ENCODE measurements around the gene LHFPL4. TPM values are rescaled to one million over a fixed set of nuclear protein-coding genes. Genes with fewer than 3 reads are reported as not detected.
"Not testable (repeated sequence)": the region's sequence is repeated elsewhere in the genome, so short reads cannot be mapped to it uniquely, and the experiment has no call there.

The LHFPL4 gene
- total and polyA plus RNA-seq, 2 of the 13 experiments (the other 11 are each of a cell fraction or from before 2014, with no cell fraction given), result 0.02 to 0.03 TPM

DNA sequence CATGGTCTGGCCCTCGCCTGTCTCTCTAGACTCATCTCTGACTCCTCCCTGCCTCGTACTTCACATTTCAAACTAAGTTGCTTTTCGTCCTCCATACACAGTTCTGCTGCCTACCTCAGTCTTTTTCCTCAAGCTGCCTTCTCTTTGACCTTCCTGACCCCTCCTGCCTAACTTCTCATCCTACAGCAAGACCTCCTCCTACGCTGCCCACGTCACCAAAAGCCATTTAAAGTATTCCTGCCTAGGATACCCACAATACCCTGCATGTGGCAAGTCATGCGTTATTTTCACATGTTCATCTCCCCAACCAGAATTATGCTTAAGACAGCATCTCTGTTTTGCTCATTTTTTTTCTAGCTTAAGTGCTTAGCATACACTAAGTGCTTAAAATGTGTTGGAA, 56.7 kb downstream of the LHFPL4 start:
- CTCF ChIA-PET (ENCODE audit: low intra/inter-chr PET ratio, low total read pairs), result no interaction called here
- no peaks in the 10 kb centered on the region for H3K36me3 ChIP-seq (replicated peaks in 1 of 2; ENCODE audit: control insufficient read depth in 1 of 2, insufficient read depth in 2 of 2, low read length in 2 of 2)
- WGBS (ENCODE audit: low lambda C conversion rate), result 62% methylated on average over 6 of the region's 6 CpGs
- no peak for FAIRE-seq
- no peak overlapping the region for H3K4me3 ChIP-seq (replicated peaks in 1 of 3; ENCODE audit: insufficient read depth in 1 of 3, low read depth in 2 of 3, low read length in 3 of 3)
- no peak for ATAC-seq
- POLR2A ChIA-PET, result no interaction called here
- in situ Hi-C loops (cut with HindIII; ENCODE audit: extremely low pct_ligation_motif_present, low pct_unique_long_range_greater_than_20kb), result no loop called here
- peaks cover 8% of the 10 kb centered on the region for H3K4me1 ChIP-seq (ENCODE audit: insufficient read depth, low read length)
- H3K9me3 ChIP-seq (ENCODE audit: low read length), result no peaks in the 10 kb centered on the region
- TF ChIP-seq ZEB1 (IDR thresholded peaks at IDR 0.05; ENCODE audit: insufficient replicate concordance, low read depth), result no peak
- TF ChIP-seq, protein P1, sequence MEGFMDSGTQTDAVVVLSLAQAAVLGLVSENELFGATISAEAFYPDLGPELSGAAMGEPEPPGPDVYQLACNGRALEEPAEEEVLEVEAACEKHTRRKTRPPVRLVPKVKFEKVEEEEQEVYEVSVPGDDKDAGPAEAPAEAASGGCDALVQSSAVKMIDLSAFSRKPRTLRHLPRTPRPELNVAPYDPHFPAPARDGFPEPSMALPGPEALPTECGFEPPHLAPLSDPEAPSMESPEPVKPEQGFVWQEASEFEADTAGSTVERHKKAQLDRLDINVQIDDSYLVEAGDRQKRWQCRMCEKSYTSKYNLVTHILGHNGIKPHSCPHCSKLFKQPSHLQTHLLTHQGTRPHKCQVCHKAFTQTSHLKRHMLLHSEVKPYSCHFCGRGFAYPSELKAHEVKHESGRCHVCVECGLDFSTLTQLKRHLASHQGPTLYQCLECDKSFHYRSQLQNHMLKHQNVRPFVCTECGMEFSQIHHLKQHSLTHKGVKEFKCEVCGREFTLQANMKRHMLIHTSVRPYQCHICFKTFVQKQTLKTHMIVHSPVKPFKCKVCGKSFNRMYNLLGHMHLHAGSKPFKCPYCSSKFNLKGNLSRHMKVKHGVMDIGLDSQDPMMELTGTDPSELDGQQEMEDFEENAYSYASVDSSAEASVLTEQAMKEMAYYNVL (CRISPR knock-in tag; IDR thresholded peaks at IDR 0.05; ENCODE audit: borderline replicate concordance), result no peak
- no TSS peak for BruUV-seq (replicated peaks)
- no peak overlapping the region for H3K4me2 ChIP-seq (ENCODE audit: low read depth, low read length)
- no peak overlapping the region for H3K9ac ChIP-seq (ENCODE audit: insufficient read depth, low read depth, low read length)
- H3K27ac ChIP-seq (ENCODE audit: extremely low read length, insufficient read depth, low read length), result no peak overlapping the region
- H3K79me2 ChIP-seq (ENCODE audit: insufficient read depth, low read length), result no peaks in the 10 kb centered on the region
- no peak for DNase-seq (ENCODE audit: low spot score)
- peaks cover 2 to 19% of the 10 kb centered on the region in 2 experiments; a peak in 3 of 5 replicates for H3K27me3 ChIP-seq (ENCODE audit: control insufficient read depth in 1 of 2, insufficient read depth in 2 of 2, low read length in 2 of 2)
- no peaks in the 10 kb centered on the region for H4K20me1 ChIP-seq (ENCODE audit: insufficient read depth, low read length)
- H2AFZ ChIP-seq (ENCODE audit: low read length), result no peak overlapping the region
- intact Hi-C loops (cut with micrococcal nuclease; ENCODE audit: unreplicated experiment), result no loop called here

DNA sequence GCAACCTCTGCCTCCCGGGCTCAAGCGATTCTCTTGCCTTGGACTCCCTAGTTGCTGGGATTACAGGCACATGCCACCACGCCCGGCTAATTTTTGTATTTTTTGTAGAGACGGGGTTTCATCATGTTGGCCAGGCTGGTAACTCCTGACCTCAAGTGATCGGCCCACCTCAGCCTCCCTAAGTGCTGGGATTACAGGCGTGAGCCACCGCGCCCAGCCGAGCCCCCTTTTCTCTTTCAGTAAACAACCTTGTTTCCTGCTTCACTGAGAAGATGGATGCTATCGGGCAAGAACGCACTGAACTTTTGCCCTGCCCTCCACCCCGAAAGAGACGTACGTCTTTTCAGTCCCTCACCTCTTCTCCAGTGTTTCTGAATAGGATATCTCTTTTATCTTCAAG, 59.6 kb downstream of the LHFPL4 start:
- FAIRE-seq, result not testable (repeated sequence)

More for the DNA sequence above, 59.6 kb downstream of the LHFPL4 start:
- H3K9ac ChIP-seq (ENCODE audit: insufficient read depth, low read depth, low read length); H3K79me2 ChIP-seq (ENCODE audit: insufficient read depth, low read length); H3K27me3 ChIP-seq (ENCODE audit: control insufficient read depth in 1 of 2, insufficient read depth in 2 of 2, low read length in 2 of 2); H3K4me1 ChIP-seq (ENCODE audit: insufficient read depth, low read length); H3K4me2 ChIP-seq (ENCODE audit: low read depth, low read length); H4K20me1 ChIP-seq (ENCODE audit: insufficient read depth, low read length); BruUV-seq (replicated peaks); intact Hi-C loops (cut with micrococcal nuclease; ENCODE audit: unreplicated experiment); POLR2A ChIA-PET; H3K27ac ChIP-seq (ENCODE audit: extremely low read length, insufficient read depth, low read length); CTCF ChIA-PET (ENCODE audit: low intra/inter-chr PET ratio, low total read pairs); H3K4me3 ChIP-seq (replicated peaks in 1 of 3; ENCODE audit: insufficient read depth in 1 of 3, low read depth in 2 of 3, low read length in 3 of 3); ATAC-seq; in situ Hi-C loops (cut with HindIII; ENCODE audit: extremely low pct_ligation_motif_present, low pct_unique_long_range_greater_than_20kb); H3K36me3 ChIP-seq (replicated peaks in 1 of 2; ENCODE audit: control insufficient read depth in 1 of 2, insufficient read depth in 2 of 2, low read length in 2 of 2); DNase-seq (ENCODE audit: low spot score); H2AFZ ChIP-seq (ENCODE audit: low read length); H3K9me3 ChIP-seq (ENCODE audit: low read length): not testable (repeated sequence)
- 97% methylated on average over 15 of the region's 15 CpGs for WGBS (ENCODE audit: low lambda C conversion rate)

Data from HepG2 (cell line).